ENCODE results near the gene ADNP. TPM values are rescaled to one million over a fixed set of nuclear protein-coding genes. Genes with fewer than 3 reads are reported as not detected.

The ADNP gene
- total RNA-seq (2021) (106 to 116 TPM (median 109 TPM) in 3 replicates), Bru-seq, nascent RNA (percentile 99 among the genes with signal in this experiment)
- long read RNA-seq, experiment 1, full-length matches to known transcripts = 88 of 160 reads
- long read RNA-seq, experiment 1, partial matches to known transcripts = 8 of 160 reads
- long read RNA-seq, experiment 1, other reads (novel, unspliced or antisense) = 64 of 160 reads
- long read RNA-seq, experiment 2, full-length matches to known transcripts = 22 of 98 reads
- long read RNA-seq, experiment 2, partial matches to known transcripts = 1 of 98 reads
- long read RNA-seq, experiment 2, other reads (novel, unspliced or antisense) = 75 of 98 reads
- long read RNA-seq, experiment 3, partial matches to known transcripts = 0 of 5 reads
- long read RNA-seq, experiment 3, other reads (novel, unspliced or antisense) = 5 of 5 reads

DNA sequence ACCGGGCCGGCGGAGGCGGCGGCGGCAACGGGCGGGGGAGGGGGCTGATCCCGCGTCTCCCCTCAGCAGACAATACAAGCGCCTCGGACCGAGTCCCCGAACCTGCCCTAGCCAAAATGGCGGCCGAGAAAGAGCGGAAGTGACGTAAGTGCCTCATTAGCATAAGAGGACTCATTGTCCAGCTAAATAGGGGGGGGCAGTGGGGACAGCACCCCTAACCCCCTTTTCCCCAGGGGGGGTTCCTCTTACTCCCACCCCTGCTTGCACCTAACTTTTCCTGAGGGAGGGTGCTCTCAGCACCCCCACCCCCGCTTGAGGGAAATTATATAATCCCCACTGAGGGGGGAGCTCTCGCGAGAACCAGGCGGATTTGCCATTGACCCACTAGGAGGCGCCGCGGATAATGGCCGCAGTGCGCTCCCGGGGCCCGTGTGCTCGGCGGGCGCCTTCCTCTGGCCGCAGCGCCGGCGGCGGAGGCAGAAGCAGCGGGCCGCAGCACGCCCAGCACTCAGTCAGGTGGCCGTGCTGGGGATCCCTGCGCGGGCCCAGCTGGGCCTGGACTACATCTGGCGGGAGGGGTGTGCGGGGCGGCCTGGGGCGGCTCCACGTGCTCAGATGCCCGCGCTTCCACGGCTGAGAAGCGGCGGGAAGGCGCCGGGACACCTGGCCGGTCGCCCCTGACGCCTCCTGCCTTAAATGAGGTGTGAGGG, at the start of gene ADNP:
Gene ADNP (minus strand): TSS at position 132 of the 710 bp plus-strand sequence. CDS start 27,441 bp downstream, outside the sequence.
- POLR2A ChIA-PET = interaction anchor here (0.7 to 2.1 kb wide), 10 partner anchors 14 to 200 kb away, joined by 3 to 23 read pairs (median 4); partner anchors contain the start of genes BCAS4, DPM1, MOCS3 and PARD6B
- Mint-ChIP-seq H3K9me3 (no peaks in the 10 kb centered on the region), H3K27ac (peak within 1 kb of the TSS; percentile 92)
- TF ChIP-seq SMAD3 (CRISPR knock-in tag; IDR thresholded peaks at IDR 0.05; ENCODE audit: borderline replicate concordance) (peak; percentile 98), CBFB (CRISPR knock-in tag; IDR thresholded peaks at IDR 0.05; ENCODE audit: low read depth) (no peak), ZNF423 (CRISPR knock-in tag; IDR thresholded peaks at IDR 0.05) (no peak; the same call in 1 of the 2 replicates), RORB (CRISPR knock-in tag; IDR thresholded peaks at IDR 0.05) (no peak), NR3C1 (CRISPR knock-in tag; conservative IDR thresholded peaks at IDR 0.05; ENCODE audit: low read depth) (0 out of 2 replicates have a peak, but pooled peaks have one; percentile 65), IRF2 (CRISPR knock-in tag; IDR thresholded peaks at IDR 0.05; ENCODE audit: borderline replicate concordance, low read depth) (0 out of 2 replicates have a peak, but pooled peaks have one; percentile 66), NFE2L1 (CRISPR knock-in tag; IDR thresholded peaks at IDR 0.05) (peak; percentile 90), OVOL2 (CRISPR knock-in tag; IDR thresholded peaks at IDR 0.05; ENCODE audit: borderline replicate concordance) (no peak; the same call in 1 of the 2 replicates), HMGA2 (CRISPR knock-in tag; IDR thresholded peaks at IDR 0.05) (no peak), ATF1 (CRISPR knock-in tag; IDR thresholded peaks at IDR 0.05) (no peak), ZNF396 (CRISPR knock-in tag; IDR thresholded peaks at IDR 0.05; ENCODE audit: borderline replicate concordance) (no peak), ZNF121 (CRISPR knock-in tag; IDR thresholded peaks at IDR 0.05) (no peak), PRRX2 (CRISPR knock-in tag; IDR thresholded peaks at IDR 0.05) (0 out of 2 replicates have a peak, but pooled peaks have one; percentile 8), FOXP1 (CRISPR knock-in tag; IDR thresholded peaks at IDR 0.05; ENCODE audit: borderline replicate concordance) (peak; percentile 98), FOXJ3 (CRISPR knock-in tag; IDR thresholded peaks at IDR 0.05; ENCODE audit: borderline replicate concordance) (0 out of 2 replicates have a peak, but pooled peaks have one; percentile 62), KAT7 (CRISPR knock-in tag; IDR thresholded peaks at IDR 0.05; ENCODE audit: borderline replicate concordance) (peak; percentile 99), ZNF416 (CRISPR knock-in tag; IDR thresholded peaks at IDR 0.05) (peak; percentile 16; the same call in 1 of the 2 replicates), ZNF263 (CRISPR knock-in tag; IDR thresholded peaks at IDR 0.05; ENCODE audit: low read depth) (peak; percentile 50; the same call in 1 of the 2 replicates), RELA (CRISPR knock-in tag; IDR thresholded peaks at IDR 0.05; ENCODE audit: borderline replicate concordance) (peak; percentile 91), SP1 (CRISPR knock-in tag; conservative IDR thresholded peaks at IDR 0.05) (peak; percentile 84)
- TF ChIP-seq, protein P1, sequence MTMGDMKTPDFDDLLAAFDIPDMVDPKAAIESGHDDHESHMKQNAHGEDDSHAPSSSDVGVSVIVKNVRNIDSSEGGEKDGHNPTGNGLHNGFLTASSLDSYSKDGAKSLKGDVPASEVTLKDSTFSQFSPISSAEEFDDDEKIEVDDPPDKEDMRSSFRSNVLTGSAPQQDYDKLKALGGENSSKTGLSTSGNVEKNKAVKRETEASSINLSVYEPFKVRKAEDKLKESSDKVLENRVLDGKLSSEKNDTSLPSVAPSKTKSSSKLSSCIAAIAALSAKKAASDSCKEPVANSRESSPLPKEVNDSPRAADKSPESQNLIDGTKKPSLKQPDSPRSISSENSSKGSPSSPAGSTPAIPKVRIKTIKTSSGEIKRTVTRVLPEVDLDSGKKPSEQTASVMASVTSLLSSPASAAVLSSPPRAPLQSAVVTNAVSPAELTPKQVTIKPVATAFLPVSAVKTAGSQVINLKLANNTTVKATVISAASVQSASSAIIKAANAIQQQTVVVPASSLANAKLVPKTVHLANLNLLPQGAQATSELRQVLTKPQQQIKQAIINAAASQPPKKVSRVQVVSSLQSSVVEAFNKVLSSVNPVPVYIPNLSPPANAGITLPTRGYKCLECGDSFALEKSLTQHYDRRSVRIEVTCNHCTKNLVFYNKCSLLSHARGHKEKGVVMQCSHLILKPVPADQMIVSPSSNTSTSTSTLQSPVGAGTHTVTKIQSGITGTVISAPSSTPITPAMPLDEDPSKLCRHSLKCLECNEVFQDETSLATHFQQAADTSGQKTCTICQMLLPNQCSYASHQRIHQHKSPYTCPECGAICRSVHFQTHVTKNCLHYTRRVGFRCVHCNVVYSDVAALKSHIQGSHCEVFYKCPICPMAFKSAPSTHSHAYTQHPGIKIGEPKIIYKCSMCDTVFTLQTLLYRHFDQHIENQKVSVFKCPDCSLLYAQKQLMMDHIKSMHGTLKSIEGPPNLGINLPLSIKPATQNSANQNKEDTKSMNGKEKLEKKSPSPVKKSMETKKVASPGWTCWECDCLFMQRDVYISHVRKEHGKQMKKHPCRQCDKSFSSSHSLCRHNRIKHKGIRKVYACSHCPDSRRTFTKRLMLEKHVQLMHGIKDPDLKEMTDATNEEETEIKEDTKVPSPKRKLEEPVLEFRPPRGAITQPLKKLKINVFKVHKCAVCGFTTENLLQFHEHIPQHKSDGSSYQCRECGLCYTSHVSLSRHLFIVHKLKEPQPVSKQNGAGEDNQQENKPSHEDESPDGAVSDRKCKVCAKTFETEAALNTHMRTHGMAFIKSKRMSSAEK (CRISPR knock-in tag; IDR thresholded peaks at IDR 0.05; ENCODE audit: borderline replicate concordance) = 0 out of 2 replicates have a peak, but pooled peaks have one; percentile 39
- TF ChIP-seq, protein P2, sequence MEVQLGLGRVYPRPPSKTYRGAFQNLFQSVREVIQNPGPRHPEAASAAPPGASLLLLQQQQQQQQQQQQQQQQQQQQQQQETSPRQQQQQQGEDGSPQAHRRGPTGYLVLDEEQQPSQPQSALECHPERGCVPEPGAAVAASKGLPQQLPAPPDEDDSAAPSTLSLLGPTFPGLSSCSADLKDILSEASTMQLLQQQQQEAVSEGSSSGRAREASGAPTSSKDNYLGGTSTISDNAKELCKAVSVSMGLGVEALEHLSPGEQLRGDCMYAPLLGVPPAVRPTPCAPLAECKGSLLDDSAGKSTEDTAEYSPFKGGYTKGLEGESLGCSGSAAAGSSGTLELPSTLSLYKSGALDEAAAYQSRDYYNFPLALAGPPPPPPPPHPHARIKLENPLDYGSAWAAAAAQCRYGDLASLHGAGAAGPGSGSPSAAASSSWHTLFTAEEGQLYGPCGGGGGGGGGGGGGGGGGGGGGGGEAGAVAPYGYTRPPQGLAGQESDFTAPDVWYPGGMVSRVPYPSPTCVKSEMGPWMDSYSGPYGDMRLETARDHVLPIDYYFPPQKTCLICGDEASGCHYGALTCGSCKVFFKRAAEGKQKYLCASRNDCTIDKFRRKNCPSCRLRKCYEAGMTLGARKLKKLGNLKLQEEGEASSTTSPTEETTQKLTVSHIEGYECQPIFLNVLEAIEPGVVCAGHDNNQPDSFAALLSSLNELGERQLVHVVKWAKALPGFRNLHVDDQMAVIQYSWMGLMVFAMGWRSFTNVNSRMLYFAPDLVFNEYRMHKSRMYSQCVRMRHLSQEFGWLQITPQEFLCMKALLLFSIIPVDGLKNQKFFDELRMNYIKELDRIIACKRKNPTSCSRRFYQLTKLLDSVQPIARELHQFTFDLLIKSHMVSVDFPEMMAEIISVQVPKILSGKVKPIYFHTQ (CRISPR knock-in tag; IDR thresholded peaks at IDR 0.05) = peak; percentile 76; the same call in 1 of the 2 replicates
- TF ChIP-seq, protein P3, sequence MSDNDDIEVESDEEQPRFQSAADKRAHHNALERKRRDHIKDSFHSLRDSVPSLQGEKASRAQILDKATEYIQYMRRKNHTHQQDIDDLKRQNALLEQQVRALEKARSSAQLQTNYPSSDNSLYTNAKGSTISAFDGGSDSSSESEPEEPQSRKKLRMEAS (CRISPR knock-in tag; IDR thresholded peaks at IDR 0.05) = peak; percentile 100
- TF ChIP-seq, protein P4, sequence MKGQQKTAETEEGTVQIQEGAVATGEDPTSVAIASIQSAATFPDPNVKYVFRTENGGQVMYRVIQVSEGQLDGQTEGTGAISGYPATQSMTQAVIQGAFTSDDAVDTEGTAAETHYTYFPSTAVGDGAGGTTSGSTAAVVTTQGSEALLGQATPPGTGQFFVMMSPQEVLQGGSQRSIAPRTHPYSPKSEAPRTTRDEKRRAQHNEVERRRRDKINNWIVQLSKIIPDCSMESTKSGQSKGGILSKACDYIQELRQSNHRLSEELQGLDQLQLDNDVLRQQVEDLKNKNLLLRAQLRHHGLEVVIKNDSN (CRISPR knock-in tag; IDR thresholded peaks at IDR 0.05) = peak; percentile 93
- TF ChIP-seq, protein P5, sequence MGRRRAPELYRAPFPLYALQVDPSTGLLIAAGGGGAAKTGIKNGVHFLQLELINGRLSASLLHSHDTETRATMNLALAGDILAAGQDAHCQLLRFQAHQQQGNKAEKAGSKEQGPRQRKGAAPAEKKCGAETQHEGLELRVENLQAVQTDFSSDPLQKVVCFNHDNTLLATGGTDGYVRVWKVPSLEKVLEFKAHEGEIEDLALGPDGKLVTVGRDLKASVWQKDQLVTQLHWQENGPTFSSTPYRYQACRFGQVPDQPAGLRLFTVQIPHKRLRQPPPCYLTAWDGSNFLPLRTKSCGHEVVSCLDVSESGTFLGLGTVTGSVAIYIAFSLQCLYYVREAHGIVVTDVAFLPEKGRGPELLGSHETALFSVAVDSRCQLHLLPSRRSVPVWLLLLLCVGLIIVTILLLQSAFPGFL (CRISPR knock-in tag; IDR thresholded peaks at IDR 0.05; ENCODE audit: borderline replicate concordance) = no peak
- TF ChIP-seq, protein P6, sequence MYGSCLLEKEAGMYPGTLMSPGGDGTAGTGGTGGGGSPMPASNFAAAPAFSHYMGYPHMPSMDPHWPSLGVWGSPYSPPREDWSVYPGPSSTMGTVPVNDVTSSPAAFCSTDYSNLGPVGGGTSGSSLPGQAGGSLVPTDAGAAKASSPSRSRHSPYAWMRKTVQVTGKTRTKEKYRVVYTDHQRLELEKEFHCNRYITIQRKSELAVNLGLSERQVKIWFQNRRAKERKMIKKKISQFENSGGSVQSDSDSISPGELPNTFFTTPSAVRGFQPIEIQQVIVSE (CRISPR knock-in tag; IDR thresholded peaks at IDR 0.05; ENCODE audit: borderline replicate concordance) = 0 out of 2 replicates have a peak, but pooled peaks have one; percentile 49

More for the DNA sequence above, at the start of gene ADNP:
- peaks cover 43% of the 10 kb centered on the region for H3K4me1 Mint-ChIP-seq
- peak; percentile 73 for ATAC-seq
- CTCF ChIA-PET = interaction anchor here (0.6 to 7.6 kb wide), 23 partner anchors 10 to 871 kb away, joined by 3 to 127 read pairs (median 4); partner anchors contain the start of genes BCAS4, DPM1, MOCS3 and SALL4
- peak; percentile 89 for DNase-seq (ENCODE audit: low spot score)
- H3K36me3 Mint-ChIP-seq = peaks cover 61% of the 10 kb centered on the region
- H3K27me3 Mint-ChIP-seq (ENCODE audit: low read depth) = no peaks in the 10 kb centered on the region
- H3K4me3 Mint-ChIP-seq = peak within 1 kb of the TSS; percentile 88
